MCF 10A (cell line): ENCODE data around the gene RELN. TPM values are rescaled to one million over a fixed set of nuclear protein-coding genes. Genes with fewer than 3 reads are reported as not detected.

Experiments used
- BruUV-seq: library from RNA; stranded (reverse); fragments of 400-500 nt; replicated peaks from 2 replicates; lab custom pipeline; 2021; lab: Mats Ljungman, UMichigan
- CTCF ChIA-PET: fragments of 300-600 bp; sonication (Branson Sonifier 250); formaldehyde crosslinking; extraction: SDS; loops from one replicate; lab custom pipeline; 2021; ENCODE audit warnings: antibody characterized with exemption, inconsistent platforms; lab: Yijun Ruan, JAX
- POLR2A ChIA-PET: fragments of 300-600, 350-650 bp; sonication (Branson Sonifier 250); formaldehyde crosslinking; extraction: SDS; loops from one replicate; lab custom pipeline; 2020; ENCODE audit warnings: antibody characterized with exemption, inconsistent platforms; lab: Yijun Ruan, JAX
- DNase-seq: peaks from one replicate; pipeline ENCODE4 v3.0.0-alpha.2; 2018; ENCODE audit not compliant: unreplicated experiment
- H3K27ac Mint-ChIP-seq: one replicate; pipeline ENCODE4 v1.8.0; 2022; ENCODE audit warnings: mild to moderate bottlenecking, low read depth, mixed read lengths; ENCODE audit not compliant: unreplicated experiment
- H3K27me3 Mint-ChIP-seq: one replicate; pipeline ENCODE4 v1.8.0; 2022; ENCODE audit warnings: mixed read lengths; ENCODE audit not compliant: insufficient read depth, unreplicated experiment
- H3K36me3 Mint-ChIP-seq: one replicate; pipeline ENCODE4 v1.8.0; 2022; ENCODE audit warnings: mild to moderate bottlenecking, moderate library complexity, mixed read lengths; ENCODE audit not compliant: insufficient read depth, unreplicated experiment
- H3K4me1 Mint-ChIP-seq: one replicate; pipeline ENCODE4 v1.8.0; 2022; ENCODE audit warnings: mixed read lengths; ENCODE audit not compliant: insufficient read depth, unreplicated experiment
- H3K4me3 Mint-ChIP-seq: one replicate; pipeline ENCODE4 v1.8.0; 2022; ENCODE audit warnings: mild to moderate bottlenecking, moderate library complexity, mixed read lengths; ENCODE audit not compliant: unreplicated experiment
- H3K9me3 Mint-ChIP-seq: one replicate; pipeline ENCODE4 v1.8.0; 2022; ENCODE audit warnings: mixed read lengths; ENCODE audit not compliant: unreplicated experiment
- CTCF ChIP-seq: fragments of 200-600 bp; IDR thresholded peaks from one replicate; pipeline ENCODE4 v1.8.0; 2022; ENCODE audit warnings: antibody characterized with exemption, mild to moderate bottlenecking; ENCODE audit not compliant: unreplicated experiment
- intact Hi-C: fragments of 100-400 bp; cut with micrococcal nuclease; formaldehyde crosslinking; loops from 2 replicates; pipeline ENCODE4 v1.14.1; 2022
- total RNA-seq: library from RNA; stranded (reverse); gene quantifications from 2 replicates; pipeline ENCODE4 v1.2.3, GENCODE V29; 2022

RELN gene
- total RNA-seq, 1 experiment from 2014 or later = not detected

GRCh38 chr7:104024632-104025031, 35.2 kb upstream of the RELN start:
- TF ChIP-seq CTCF = no peak
- CTCF ChIA-PET = interaction anchor here (0.6 to 0.7 kb wide), 2 partner anchors 22 to 823 kb away, joined by 3 to 4 read pairs; no protein-coding TSS in a partner anchor
- no peaks in the 10 kb centered on the region for H3K27me3 Mint-ChIP-seq
- no peaks in the 10 kb centered on the region for H3K36me3 Mint-ChIP-seq
- H3K9me3 Mint-ChIP-seq = no peaks in the 10 kb centered on the region
- H3K4me3 Mint-ChIP-seq = no peak overlapping the region
- intact Hi-C loops = no loop called here
- H3K4me1 Mint-ChIP-seq = no peaks in the 10 kb centered on the region
- DNase-seq = no peak
- POLR2A ChIA-PET = no interaction called here
- BruUV-seq = no TSS peak
- no peak overlapping the region for H3K27ac Mint-ChIP-seq

- no peak overlapping the region for H3K4me3 Mint-ChIP-seq
- POLR2A ChIA-PET = interaction anchor here (1.2 kb wide), 1 partner anchor 23 kb away, joined by 3 read pairs; no protein-coding TSS in a partner anchor
- H3K27ac Mint-ChIP-seq = no peak overlapping the region
- no TSS peak for BruUV-seq
- DNase-seq = no peak
- intact Hi-C loops = no loop called here
- no peaks in the 10 kb centered on the region for H3K36me3 Mint-ChIP-seq
- no peaks in the 10 kb centered on the region for H3K27me3 Mint-ChIP-seq
- no peaks in the 10 kb centered on the region for H3K4me1 Mint-ChIP-seq
- no peak for TF ChIP-seq CTCF
- CTCF ChIA-PET = interaction anchor here (0.6 kb wide), 1 partner anchor 299 kb away, joined by 4 read pairs; no protein-coding TSS in a partner anchor
- no peaks in the 10 kb centered on the region for H3K9me3 Mint-ChIP-seq
Observed at GRCh38 chr7:104023100-104023499, 33.6 kb upstream of the RELN start.

DNA sequence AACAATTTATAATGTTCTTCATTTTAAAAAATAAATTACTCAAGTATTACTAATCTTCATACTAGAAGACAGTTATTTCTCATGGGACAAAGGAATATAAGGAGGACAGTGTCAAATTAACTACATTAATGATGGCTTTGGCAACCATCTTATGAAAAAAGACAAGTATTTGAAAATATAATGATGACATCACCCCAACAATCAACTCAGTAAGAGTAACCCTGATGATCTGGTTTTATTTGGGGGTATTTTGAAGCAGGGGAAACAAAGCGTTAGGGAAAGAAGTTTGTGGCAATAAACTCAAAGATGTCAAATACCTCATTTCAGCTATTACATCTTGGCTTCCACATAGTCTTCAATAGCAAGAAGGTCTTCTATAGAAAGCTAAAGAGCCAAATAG, 29.0 kb upstream of the RELN start:
- intact Hi-C loops = no loop called here
- Mint-ChIP-seq H3K27ac (no peak overlapping the region), H3K4me1 (no peaks in the 10 kb centered on the region), H3K36me3 (no peaks in the 10 kb centered on the region), H3K4me3 (no peak overlapping the region), H3K27me3 (peaks cover 11% of the 10 kb centered on the region), H3K9me3 (no peaks in the 10 kb centered on the region)
- POLR2A ChIA-PET = no interaction called here
- DNase-seq = no peak
- no TSS peak for BruUV-seq
- CTCF ChIA-PET = interaction anchor here (0.6 kb wide), 1 partner anchor 309 kb away, joined by 3 read pairs; no protein-coding TSS in a partner anchor
- TF ChIP-seq CTCF = no peak

DNA sequence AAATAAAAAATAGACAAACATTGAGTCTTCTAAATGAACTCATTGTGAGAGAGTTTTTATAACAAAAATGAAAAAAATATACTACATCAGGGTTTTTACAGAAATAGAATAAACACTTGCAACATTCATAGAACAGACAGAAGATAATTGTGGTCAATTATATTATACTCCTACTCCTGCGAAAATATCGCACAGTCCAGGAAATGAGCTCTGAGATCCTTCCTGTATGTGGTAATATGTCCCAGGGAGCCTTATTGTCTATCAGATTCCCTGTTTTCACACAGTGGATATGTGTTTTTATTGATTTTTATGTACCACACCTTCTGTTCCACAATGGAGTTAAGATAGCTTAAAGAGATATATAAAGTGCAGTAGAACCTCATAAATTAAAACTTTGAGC, 27.5 kb upstream of the RELN start:
- no TSS peak for BruUV-seq
- ChIA-PET POLR2A (no interaction called here), CTCF (interaction anchor here (0.9 kb wide), 1 partner anchor 43 kb away, joined by 3 read pairs; no protein-coding TSS in a partner anchor)
- Mint-ChIP-seq H3K4me3 (no peak overlapping the region), H3K9me3 (no peaks in the 10 kb centered on the region), H3K36me3 (no peaks in the 10 kb centered on the region), H3K27me3 (peaks cover 14% of the 10 kb centered on the region), H3K27ac (no peak overlapping the region), H3K4me1 (no peaks in the 10 kb centered on the region)
- TF ChIP-seq CTCF = no peak
- DNase-seq = no peak
- intact Hi-C loops = no loop called here
